Suprapubic skin (tissue), 3 donors: ENCODE results near the gene ARHGAP6.

Experiments used
- CTCF ChIP-seq, 2 donors: fragments of 200-600 bp in 1 of 2; fragments of 450-650 bp in 1 of 2; sonication (generic) in 1 of 2; IDR thresholded peaks; one replicate each; pipeline ENCODE4 v1.5.1; 2016 to 2019; ENCODE audit warnings: antibody characterized with exemption in 2 of 2, mild to moderate bottlenecking in 1 of 2, moderate library complexity in 1 of 2
- POLR2AphosphoS5 ChIP-seq, 3 donors: sonication (generic); formaldehyde crosslinking; IDR thresholded peaks; one replicate each; pipeline ENCODE4 v1.6.1; 2017; ENCODE audit warnings: antibody characterized with exemption in 3 of 3

GRCh38 chrX:11099465-11099864 lies 566.3 kb downstream of the ARHGAP6 start:
- TF ChIP-seq CTCF (IDR thresholded peaks at IDR 0.05) (no peak), POLR2AphosphoS5 (IDR thresholded peaks at IDR 0.05) (no peak)
